Measurements from ENCODE around the gene DSTYK. TPM values are rescaled to one million over a fixed set of nuclear protein-coding genes. Genes with fewer than 3 reads are reported as not detected.

Gene DSTYK
- polyA plus RNA-seq, 1 of the 3 experiments (the other 2 are of a cell fraction) = 4.4 TPM

DNA sequence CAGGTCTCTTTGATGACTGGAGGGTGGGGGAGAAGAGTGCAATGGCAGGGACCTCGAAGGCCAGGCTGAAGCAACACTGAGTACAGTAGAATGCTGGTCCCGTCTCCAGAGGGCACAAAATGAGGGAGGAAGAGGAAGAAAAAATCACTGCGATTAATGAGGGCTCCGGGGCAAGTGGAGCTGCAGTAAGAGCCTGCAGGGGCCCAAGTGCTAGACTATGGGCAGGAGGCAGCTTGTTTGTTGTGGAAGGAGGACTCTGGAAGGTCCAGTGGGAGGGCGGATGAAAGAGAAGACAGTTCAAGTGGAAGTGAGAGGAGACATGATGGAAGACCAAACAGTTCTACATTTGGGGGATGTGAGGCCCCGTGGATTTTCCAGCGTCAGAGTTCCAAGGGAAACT lies 33.6 kb upstream of the DSTYK start:
- H3K27me3 ChIP-seq (ENCODE audit: insufficient read depth) = no peaks in the 10 kb centered on the region
- ChIA-PET POLR2A (interaction anchor here (0.6 kb wide), 1 partner anchor 747 kb away, joined by 3 read pairs; no protein-coding TSS in a partner anchor), CTCF (interaction anchor here (0.7 to 6.8 kb wide), 4 partner anchors 11 to 1791 kb away, joined by 3 to 75 read pairs (median 6); no protein-coding TSS in a partner anchor)
- H3K4me2 ChIP-seq = no peak overlapping the region
- H3K9ac ChIP-seq = no peak overlapping the region
- no peaks in the 10 kb centered on the region for H3K79me2 ChIP-seq (ENCODE audit: insufficient read depth)
- H3K36me3 ChIP-seq (replicated peaks in 1 of 2; ENCODE audit: control insufficient read depth in 1 of 2, insufficient read depth in 2 of 2, low read length in 1 of 2) = no peaks in the 10 kb centered on the region
- TF ChIP-seq SIN3A (IDR thresholded peaks at IDR 0.05; ENCODE audit: borderline replicate concordance, low read depth, low read length) (no peak), TAF1 (IDR thresholded peaks at IDR 0.05; ENCODE audit: borderline replicate concordance, low read depth, low read length) (no peak), POLR2AphosphoS5 (IDR thresholded peaks at IDR 0.05; ENCODE audit: low read depth, low read length) (no peak), GABPA (IDR thresholded peaks at IDR 0.05; ENCODE audit: low read depth) (no peak), SMC3 (IDR thresholded peaks at IDR 0.05; ENCODE audit: low read depth, low read length) (no peak), TEAD4 (IDR thresholded peaks at IDR 0.05; ENCODE audit: borderline replicate concordance, insufficient read depth) (no peak)
- TF ChIP-seq, protein P1, sequence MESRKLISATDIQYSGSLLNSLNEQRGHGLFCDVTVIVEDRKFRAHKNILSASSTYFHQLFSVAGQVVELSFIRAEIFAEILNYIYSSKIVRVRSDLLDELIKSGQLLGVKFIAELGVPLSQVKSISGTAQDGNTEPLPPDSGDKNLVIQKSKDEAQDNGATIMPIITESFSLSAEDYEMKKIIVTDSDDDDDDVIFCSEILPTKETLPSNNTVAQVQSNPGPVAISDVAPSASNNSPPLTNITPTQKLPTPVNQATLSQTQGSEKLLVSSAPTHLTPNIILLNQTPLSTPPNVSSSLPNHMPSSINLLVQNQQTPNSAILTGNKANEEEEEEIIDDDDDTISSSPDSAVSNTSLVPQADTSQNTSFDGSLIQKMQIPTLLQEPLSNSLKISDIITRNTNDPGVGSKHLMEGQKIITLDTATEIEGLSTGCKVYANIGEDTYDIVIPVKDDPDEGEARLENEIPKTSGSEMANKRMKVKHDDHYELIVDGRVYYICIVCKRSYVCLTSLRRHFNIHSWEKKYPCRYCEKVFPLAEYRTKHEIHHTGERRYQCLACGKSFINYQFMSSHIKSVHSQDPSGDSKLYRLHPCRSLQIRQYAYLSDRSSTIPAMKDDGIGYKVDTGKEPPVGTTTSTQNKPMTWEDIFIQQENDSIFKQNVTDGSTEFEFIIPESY (IDR thresholded peaks at IDR 0.05; ENCODE audit: borderline replicate concordance, low read depth) = no peak
- TF ChIP-seq, protein P2, sequence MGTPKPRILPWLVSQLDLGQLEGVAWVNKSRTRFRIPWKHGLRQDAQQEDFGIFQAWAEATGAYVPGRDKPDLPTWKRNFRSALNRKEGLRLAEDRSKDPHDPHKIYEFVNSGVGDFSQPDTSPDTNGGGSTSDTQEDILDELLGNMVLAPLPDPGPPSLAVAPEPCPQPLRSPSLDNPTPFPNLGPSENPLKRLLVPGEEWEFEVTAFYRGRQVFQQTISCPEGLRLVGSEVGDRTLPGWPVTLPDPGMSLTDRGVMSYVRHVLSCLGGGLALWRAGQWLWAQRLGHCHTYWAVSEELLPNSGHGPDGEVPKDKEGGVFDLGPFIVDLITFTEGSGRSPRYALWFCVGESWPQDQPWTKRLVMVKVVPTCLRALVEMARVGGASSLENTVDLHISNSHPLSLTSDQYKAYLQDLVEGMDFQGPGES (IDR thresholded peaks at IDR 0.05; ENCODE audit: low read depth, low read length) = no peak
- 81% methylated on average over 7 of the region's 7 CpGs for WGBS (ENCODE audit: low lambda C conversion rate)
- no peak overlapping the region for H2AFZ ChIP-seq (ENCODE audit: low read depth)
- H3K9me2 ChIP-seq = no peaks in the 10 kb centered on the region
- peaks cover 7 to 20% of the 10 kb centered on the region in 2 experiments; a peak in 1 of 4 replicates for H3K4me1 ChIP-seq (ENCODE audit: control insufficient read depth in 1 of 2, insufficient read depth in 2 of 2, low read depth in 1 of 2, low read length in 1 of 2)
- no peak overlapping the region for H3K4me3 ChIP-seq (ENCODE audit: low read depth in 2 of 2, low read length in 1 of 2)
- H3F3A ChIP-seq (replicated peaks; ENCODE audit: insufficient read depth) = no peaks in the 10 kb centered on the region
- H3K27ac ChIP-seq (ENCODE audit: low read depth in 2 of 2, low read length in 1 of 2) = no peak overlapping the region
- DNase-seq = no peak
- no peaks in the 10 kb centered on the region for H3K9me3 ChIP-seq
- H4K20me1 ChIP-seq (ENCODE audit: insufficient read depth) = no peaks in the 10 kb centered on the region

DNA sequence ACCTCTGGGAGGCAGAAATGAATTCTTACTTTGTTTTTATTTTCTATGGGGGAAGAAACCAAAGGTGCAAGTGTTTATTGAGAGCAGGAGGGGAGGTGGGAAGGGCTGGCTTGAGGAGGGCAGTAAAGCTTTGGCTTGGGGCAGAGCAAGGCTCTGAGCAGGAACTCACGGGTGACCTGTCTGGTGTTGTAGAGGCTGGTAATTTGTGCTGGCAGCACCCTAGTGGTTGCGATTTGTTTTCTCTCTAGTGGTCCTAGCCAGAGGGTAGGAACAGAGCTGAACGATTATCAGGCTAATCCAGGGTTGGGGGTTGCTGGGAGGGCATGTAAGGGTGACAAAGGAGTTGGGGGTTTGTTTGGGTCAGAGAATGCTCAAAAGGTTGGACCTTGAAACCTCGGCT lies 32.9 kb upstream of the DSTYK start:
- no peaks in the 10 kb centered on the region for H3F3A ChIP-seq (replicated peaks; ENCODE audit: insufficient read depth)
- no peaks in the 10 kb centered on the region for H3K9me3 ChIP-seq
- no peak overlapping the region for H3K4me3 ChIP-seq (ENCODE audit: low read depth in 2 of 2, low read length in 1 of 2)
- H3K4me1 ChIP-seq (ENCODE audit: control insufficient read depth in 1 of 2, insufficient read depth in 2 of 2, low read depth in 1 of 2, low read length in 1 of 2) = peaks cover 4 to 14% of the 10 kb centered on the region in 2 experiments; a peak in 1 of 4 replicates
- no peaks in the 10 kb centered on the region for H3K36me3 ChIP-seq (replicated peaks in 1 of 2; ENCODE audit: control insufficient read depth in 1 of 2, insufficient read depth in 2 of 2, low read length in 1 of 2)
- no peaks in the 10 kb centered on the region for H4K20me1 ChIP-seq (ENCODE audit: insufficient read depth)
- CTCF ChIA-PET = interaction anchor here (0.7 to 6.8 kb wide), 4 partner anchors 12 to 182 kb away, joined by 3 to 75 read pairs (median 6); partner anchors contain the start of gene TMCC2
- no peak overlapping the region for H2AFZ ChIP-seq (ENCODE audit: low read depth)
- TF ChIP-seq RFX5 (IDR thresholded peaks at IDR 0.05; ENCODE audit: low read length) = no peak
- POLR2A ChIA-PET = no interaction called here
- H3K4me2 ChIP-seq = no peak overlapping the region
- no peak overlapping the region for H3K27ac ChIP-seq (ENCODE audit: low read depth in 2 of 2, low read length in 1 of 2)
- no peaks in the 10 kb centered on the region for H3K27me3 ChIP-seq (ENCODE audit: insufficient read depth)
- WGBS (ENCODE audit: low lambda C conversion rate) = 69% methylated on average over 4 of the region's 4 CpGs
- DNase-seq = no peak
- H3K9ac ChIP-seq = no peak overlapping the region
- no peaks in the 10 kb centered on the region for H3K79me2 ChIP-seq (ENCODE audit: insufficient read depth)
- H3K9me2 ChIP-seq = no peaks in the 10 kb centered on the region

Data from SK-N-SH (cell line).